NCI-H774 (cell line): ENCODE data around the gene UGT1A7.
A peak's percentile ranks its signal among the peaks of the same experiment; 100 is the strongest.
"Not testable (repeated sequence)": the region's sequence is repeated elsewhere in the genome, so short reads cannot be mapped to it uniquely, and the experiment has no call there.

ENCODE experiments used
- DNase-seq: peaks from one replicate; lab custom pipeline; 2025; lab: John Stamatoyannopoulos, UW

Gene UGT1A7

GRCh38 chr2:233680361-233681045, 1.2 kb upstream of the UGT1A7 start:
- no peak for DNase-seq

DNA sequence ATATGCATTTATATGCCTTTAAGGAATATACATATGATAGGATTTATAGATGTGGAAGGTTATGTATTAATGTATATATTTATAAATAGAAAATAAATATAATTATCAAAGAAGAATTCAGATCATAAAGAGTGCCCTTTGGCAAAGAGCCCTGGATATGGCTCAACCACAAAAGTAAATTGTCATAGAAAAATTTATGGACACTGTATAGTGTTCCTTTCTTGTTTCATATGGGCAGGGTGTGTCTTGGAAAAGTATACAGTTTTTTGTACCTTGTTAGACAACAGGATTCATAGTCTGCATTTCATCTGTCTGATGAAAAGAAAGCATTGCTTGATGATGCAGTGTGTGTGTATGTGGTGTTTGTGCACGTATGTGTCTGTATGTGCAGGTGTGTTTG, 2.9 kb downstream of the UGT1A7 start:
- no peak for DNase-seq

DNA sequence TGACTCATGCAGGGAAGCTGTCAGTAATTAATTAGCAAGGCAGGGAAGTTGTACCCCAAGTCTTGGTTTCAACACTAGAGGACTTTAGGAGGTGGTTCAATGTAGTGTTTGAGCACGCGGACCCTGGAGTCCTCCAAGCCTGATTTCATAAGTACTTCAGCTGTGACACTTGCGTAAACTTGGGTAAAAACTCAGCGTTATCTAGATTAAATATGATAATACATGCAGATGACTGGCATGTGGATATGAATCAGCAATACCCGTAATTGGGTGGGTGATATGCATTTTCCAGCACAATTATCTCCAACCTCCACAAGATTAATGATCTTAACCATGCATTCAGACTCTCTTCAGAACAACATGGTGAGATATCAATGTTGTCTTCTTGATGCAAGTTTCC, 5.2 kb downstream of the UGT1A7 start:
- no peak for DNase-seq

- no peak for DNase-seq
Measured at GRCh38 chr2:233688341-233688740, 6.6 kb downstream of the UGT1A7 start.

- DNase-seq = no peak
Measured at GRCh38 chr2:233689031-233689430, 7.3 kb downstream of the UGT1A7 start.

GRCh38 chr2:233689501-233689900, 7.8 kb downstream of the UGT1A7 start:
- DNase-seq = no peak

- no peak for DNase-seq
Measured at GRCh38 chr2:233690444-233690843, 8.7 kb downstream of the UGT1A7 start.

- DNase-seq = no peak
Measured at GRCh38 chr2:233691443-233692433, 10.0 kb downstream of the UGT1A7 start.

- DNase-seq = no peak
Measured at GRCh38 chr2:233692648-233693047, 10.9 kb downstream of the UGT1A7 start, which contains the start of gene UGT1A6. UGT1A6 (plus strand) TSS chr2:233692890; CDS start chr2:233693005, 115 bp downstream.

DNA sequence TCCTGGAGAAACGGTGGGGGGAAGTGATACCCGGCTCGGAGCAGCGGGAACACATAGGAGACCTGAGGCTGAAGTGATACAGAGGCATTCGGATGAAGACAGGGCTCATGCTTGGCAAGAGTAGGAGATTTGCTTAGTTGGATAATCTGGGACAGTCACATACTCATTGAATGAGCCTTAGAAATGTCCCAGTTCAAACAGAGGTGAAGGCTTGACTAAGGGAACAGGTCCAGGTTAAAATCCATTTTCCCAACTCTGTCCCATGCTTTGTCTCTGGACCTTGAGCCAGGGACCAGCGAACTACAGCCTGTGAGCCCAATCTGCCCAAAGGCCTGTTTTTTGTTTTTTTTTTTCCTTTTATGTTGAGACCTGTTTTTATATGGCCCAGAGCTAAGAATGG, 12.3 kb downstream of the UGT1A7 start:
- DNase-seq = no peak

DNA sequence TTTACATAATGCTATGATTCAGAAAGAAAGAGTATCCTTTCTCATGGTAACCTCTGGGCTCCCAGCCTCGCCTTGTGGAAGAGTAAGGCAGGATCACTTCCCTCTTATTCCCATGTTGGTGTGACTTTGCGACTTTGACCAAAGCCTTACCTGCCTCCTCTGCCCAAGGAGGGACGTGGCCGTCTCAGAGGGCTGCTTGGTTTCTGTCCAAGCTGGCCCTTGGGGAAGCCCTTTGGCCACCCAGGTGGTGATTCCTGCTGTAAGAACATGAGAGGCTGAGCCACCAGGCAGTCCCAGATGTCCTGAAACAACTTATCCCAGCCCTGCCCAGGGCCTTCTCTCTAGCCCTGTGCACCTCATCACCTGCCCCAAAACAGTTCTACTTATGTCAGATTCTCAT, 17.0 kb downstream of the UGT1A7 start:
- DNase-seq = no peak

DNA sequence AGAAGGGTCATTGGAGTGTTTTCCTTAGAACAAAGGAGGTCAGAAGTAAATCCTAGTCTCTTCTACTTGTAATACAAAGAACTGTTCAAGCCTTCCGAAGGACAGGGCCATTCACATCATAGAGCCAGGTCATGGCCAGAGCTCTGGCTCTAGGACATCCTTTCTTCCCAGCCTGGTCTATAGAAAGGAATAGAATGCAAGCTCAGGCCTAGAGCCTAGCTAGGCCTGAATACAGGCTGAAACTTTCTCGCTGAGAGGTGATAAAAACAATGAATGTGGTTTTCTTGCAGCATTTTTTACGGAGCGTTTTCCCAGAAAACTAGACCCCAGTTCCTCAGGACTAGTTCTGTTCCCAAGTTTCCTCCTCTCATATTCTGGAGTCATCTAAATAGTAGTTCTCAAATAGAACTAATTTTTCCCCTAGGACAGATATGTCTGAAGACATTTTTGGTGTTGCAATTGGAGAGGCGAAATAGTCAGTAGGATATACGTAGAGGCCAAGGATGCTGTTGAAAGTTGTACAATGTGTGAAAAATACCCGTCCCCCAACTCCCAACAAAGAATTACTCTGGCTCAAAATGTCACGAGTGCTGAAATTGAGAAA, 17.8 kb downstream of the UGT1A7 start:
- DNase-seq = no peak

DNA sequence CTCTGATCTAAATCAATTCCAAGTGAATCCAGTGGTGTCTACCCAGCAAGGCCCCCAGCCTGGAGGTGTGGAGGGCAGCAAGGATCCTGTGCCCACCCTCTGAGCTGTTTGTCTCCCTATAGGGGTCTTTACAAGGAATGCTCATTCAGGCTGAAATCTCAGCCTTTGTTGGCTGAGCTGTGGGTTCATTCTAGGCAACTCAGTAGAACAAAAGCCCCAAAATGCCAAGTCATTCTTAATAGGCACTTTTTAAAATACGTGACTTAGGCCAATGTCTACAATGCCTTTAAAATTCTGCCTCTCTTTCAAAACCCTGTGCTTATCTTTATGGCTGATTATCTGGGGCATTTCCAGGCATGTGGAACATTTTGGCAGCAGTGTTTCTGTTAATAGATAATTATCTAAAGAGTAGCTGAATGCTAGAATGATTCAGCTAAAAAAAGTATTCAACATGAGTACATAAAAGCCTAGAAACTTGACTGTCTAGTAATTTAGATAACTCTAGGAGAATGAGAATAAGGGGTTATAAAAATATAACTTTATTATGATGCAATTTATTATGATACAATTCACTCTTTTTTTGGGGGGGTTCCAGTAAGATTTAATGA, 18.4 kb downstream of the UGT1A7 start:
- DNase-seq = no peak

GRCh38 chr2:233700842-233701241, 19.1 kb downstream of the UGT1A7 start:
- DNase-seq = not testable (repeated sequence)

- no peak for DNase-seq
Measured at GRCh38 chr2:233702238-233702637, 20.5 kb downstream of the UGT1A7 start.

DNA sequence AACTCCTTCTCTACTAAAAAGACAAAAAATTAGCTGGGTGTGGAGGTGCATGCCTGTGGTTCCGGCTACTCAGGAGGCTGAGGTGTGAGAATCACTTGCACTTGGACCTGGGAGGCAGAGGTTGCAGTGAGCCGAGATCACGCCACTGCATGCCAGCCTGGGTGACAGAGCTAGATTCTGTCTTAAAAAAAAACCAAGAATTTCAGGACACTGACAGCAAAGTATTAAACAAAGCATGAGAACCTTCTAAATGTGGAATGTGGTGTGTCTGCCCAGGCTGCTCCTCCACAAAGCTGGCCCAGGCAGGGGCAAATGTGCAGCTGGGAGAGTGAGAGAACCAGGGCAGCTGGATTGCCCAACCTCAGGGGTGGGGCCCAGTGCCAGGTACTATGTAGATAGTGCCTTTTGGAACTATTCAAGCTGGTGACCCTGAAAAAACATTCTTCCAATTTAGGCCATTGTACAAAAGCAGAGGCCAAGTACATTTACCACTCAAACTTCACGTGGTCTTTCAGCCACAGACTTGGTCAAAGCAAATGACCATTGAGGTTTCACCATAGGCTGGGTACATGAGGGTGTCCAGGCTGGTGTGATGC, 24.3 kb downstream of the UGT1A7 start:
- DNase-seq = no peak

DNA sequence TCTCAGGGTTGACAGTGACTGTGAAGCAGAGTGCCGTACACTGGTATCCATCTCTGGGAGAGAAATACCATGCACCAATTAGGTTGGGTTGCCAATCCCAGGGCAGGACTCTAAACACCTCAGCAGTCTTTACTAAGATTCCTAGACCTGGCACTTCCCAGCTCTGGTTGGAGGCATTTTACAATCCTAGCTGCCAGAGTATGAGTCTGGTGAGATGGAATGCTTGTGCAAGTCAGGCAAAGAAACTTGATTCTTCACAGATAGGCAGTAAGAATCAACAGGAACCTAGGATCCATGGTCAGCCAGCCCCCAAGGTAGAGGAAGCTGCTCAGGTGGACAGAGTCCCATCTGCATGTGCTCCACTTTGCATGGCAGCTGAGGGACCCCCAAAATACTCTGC, 25.0 kb downstream of the UGT1A7 start:
- no peak for DNase-seq

GRCh38 chr2:233707940-233708644, 26.4 kb downstream of the UGT1A7 start:
- DNase-seq = no peak

GRCh38 chr2:233708942-233709341, 27.2 kb downstream of the UGT1A7 start:
- no peak for DNase-seq

DNA sequence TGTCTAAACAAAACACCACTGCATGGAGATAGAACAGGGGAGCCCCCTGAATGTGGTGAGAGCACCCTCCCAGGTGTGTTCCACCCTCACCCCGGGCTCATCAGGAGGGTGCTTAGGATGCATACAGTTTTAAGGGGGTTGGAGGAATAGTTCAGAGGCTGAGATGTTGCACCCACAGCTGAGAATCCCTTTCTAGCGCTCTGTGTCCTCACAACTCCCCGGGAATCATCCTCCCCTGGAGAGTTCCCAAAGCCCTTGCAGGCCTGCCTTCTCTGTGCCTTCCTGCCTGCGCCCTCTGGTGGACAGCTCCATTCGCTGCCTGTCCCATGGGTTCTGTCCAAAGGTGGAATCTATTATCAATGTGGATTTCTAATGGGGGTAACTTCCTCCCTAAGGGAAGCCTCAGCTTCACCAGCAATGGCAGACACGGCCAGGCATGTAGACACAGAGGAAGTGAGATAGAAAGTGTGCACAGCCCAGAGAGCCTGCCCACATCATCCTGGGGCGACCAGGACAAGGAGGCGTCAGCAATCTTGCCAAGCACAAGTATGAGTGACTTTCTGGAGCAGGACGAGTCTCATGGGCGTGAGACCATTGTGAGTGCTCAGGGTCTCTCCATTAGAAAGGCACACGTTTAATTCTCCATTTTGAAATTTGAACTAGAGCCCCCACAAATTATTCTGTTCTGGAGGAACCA, 29.8 kb downstream of the UGT1A7 start:
- peak; percentile 63 for DNase-seq
